ENCODE measurements around the gene OR52K2.
"Not testable (repeated sequence)": the region's sequence is repeated elsewhere in the genome, so short reads cannot be mapped to it uniquely, and the experiment has no call there.

DNA sequence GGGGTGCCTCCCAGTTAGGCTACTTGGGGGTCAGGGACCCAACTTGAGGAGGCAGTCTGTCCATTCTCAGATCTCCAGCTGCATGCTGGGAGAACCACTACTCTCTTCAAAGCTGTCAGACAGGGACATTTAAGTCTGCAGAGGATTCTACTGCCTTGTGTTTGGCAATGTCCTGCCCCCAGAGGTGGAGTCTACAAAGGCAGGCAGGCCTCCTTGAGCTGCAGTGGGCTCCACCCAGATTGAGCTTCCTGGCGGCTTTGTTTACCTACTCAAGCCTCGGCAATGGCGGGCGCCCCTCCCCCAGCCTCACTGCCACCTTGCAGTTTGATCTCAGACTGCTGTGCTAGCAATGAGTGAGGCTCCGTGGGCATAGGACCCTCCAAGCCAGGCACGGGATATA, 42.9 kb upstream of the OR52K2 start:
- TF ChIP-seq, protein P1, sequence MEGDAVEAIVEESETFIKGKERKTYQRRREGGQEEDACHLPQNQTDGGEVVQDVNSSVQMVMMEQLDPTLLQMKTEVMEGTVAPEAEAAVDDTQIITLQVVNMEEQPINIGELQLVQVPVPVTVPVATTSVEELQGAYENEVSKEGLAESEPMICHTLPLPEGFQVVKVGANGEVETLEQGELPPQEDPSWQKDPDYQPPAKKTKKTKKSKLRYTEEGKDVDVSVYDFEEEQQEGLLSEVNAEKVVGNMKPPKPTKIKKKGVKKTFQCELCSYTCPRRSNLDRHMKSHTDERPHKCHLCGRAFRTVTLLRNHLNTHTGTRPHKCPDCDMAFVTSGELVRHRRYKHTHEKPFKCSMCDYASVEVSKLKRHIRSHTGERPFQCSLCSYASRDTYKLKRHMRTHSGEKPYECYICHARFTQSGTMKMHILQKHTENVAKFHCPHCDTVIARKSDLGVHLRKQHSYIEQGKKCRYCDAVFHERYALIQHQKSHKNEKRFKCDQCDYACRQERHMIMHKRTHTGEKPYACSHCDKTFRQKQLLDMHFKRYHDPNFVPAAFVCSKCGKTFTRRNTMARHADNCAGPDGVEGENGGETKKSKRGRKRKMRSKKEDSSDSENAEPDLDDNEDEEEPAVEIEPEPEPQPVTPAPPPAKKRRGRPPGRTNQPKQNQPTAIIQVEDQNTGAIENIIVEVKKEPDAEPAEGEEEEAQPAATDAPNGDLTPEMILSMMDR (IDR thresholded peaks at IDR 0.05) = not testable (repeated sequence)
- not testable (repeated sequence) for TF ChIP-seq EZH2 (IDR thresholded peaks at IDR 0.05)

Data from neural progenitor cell (in vitro differentiated cells).